Gastroesophageal sphincter (tissue), 4 donors: ENCODE measurements around the gene BLVRA. TPM values are rescaled to one million over a fixed set of nuclear protein-coding genes. Genes with fewer than 3 reads are reported as not detected.

ENCODE experiments used
- ATAC-seq: fragments of 150-250 bp; one replicate; pipeline ENCODE4 v1.9.1; 2016; ENCODE audit warnings: mild to moderate bottlenecking, moderate library complexity
- H3K27ac ChIP-seq, 4 donors: fragments of 200-600 bp; sonication (generic) in 3 of 4; 1 replicate in 3 of 4; 2 replicates in 1 of 4; pipeline ENCODE4 v1.5.1; 2016 to 2019
- H3K27me3 ChIP-seq: fragments of 200-600 bp; sonication (generic); one replicate; pipeline ENCODE4 v1.5.1; 2019
- H3K36me3 ChIP-seq, 2 donors: fragments of 200-600 bp; sonication (generic); one replicate each; pipeline ENCODE4 v1.5.1; 2019; ENCODE audit warnings: control low read depth in 1 of 2
- H3K4me1 ChIP-seq, 3 donors: fragments of 200-600 bp; sonication (generic); 1 replicate in 2 of 3; 2 replicates in 1 of 3; pipeline ENCODE4 v1.5.1; 2016 to 2019; ENCODE audit warnings: control low read depth in 2 of 3
- H3K4me3 ChIP-seq, 2 donors: fragments of 200-600 bp; sonication (generic); one replicate each; pipeline ENCODE4 v1.5.1; 2019; ENCODE audit warnings: mild to moderate bottlenecking in 1 of 2, moderate library complexity in 1 of 2
- H3K9me3 ChIP-seq, 3 donors: fragments of 200-600 bp; sonication (generic); one replicate each; pipeline ENCODE4 v1.5.1; 2017 to 2019; ENCODE audit warnings: control low read depth in 2 of 3
- EP300 ChIP-seq: sonication (generic); formaldehyde crosslinking; IDR thresholded peaks from one replicate; pipeline ENCODE4 v1.6.1; 2017; ENCODE audit warnings: antibody characterized with exemption, mild to moderate bottlenecking
- POLR2A ChIP-seq, 2 donors: fragments of 450-650 bp; IDR thresholded peaks; one replicate each; pipeline ENCODE4 v1.6.1; 2017; ENCODE audit warnings: antibody characterized with exemption in 2 of 2, mild to moderate bottlenecking in 2 of 2, moderate library complexity in 1 of 2
- POLR2AphosphoS5 ChIP-seq: sonication (generic); formaldehyde crosslinking; IDR thresholded peaks from one replicate; pipeline ENCODE4 v1.6.1; 2017; ENCODE audit warnings: antibody characterized with exemption
- WGBS, 2 donors: methylation state at CpG; one replicate each; pipeline ENCODE4 v1.1.5; 2018; ENCODE audit warnings: low coverage in 1 of 2; 5-methylcytosine and 5-hydroxymethylcytosine counted together
- total RNA-seq, 4 donors: library from RNA; depleted of rRNA; stranded (reverse); fragments of >200 nt; gene quantifications; one replicate each; pipeline ENCODE4 v1.1.0, GENCODE V29; 2016
- TF ChIP-seq, protein P1 (sequence below), 4 experiments: fragments of 200-600 bp in 2 of 4; fragments of 450-650 bp in 2 of 4; sonication (generic) in 1 of 4; IDR thresholded peaks; one replicate each; pipeline ENCODE4 v1.5.1; 2017 to 2019; ENCODE audit warnings: antibody characterized with exemption in 4 of 4, mild to moderate bottlenecking in 2 of 4, moderate library complexity in 2 of 4

Gene BLVRA
- total RNA-seq, 4 donors from 2014 or later = 65.6 to 113 (median 92.6) TPM

DNA sequence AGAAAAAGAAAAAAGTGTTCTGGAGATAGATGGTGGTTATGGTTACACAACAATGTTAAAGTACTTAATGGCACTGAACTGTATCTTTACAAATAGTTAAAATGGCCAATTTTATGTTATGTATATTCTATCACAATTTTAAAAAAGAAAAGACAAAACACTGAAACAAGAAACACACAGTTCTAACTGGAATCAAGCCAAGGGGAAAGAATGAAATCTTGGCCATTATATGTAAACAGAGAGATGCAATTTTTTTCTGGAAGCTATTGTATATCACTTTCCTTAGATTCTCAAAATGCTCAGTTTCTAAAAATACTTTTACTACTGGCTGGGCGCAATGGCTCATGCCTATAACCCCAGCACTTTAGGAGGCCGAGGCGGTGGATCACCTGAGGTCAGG, 33.2 kb upstream of the BLVRA start:
- ATAC-seq = no peak
- Histone ChIP-seq H3K4me1 (peaks cover 0 to 63% (median 5%) of the 10 kb centered on the region in 3 donors), H3K27ac (peak overlapping the region in 1 of 4 donors; percentile 33), H3K4me3 (no peak overlapping the region), H3K36me3 (no peaks in the 10 kb centered on the region), H3K9me3 (no peaks in the 10 kb centered on the region), H3K27me3 (no peaks in the 10 kb centered on the region)
- TF ChIP-seq, protein P1, sequence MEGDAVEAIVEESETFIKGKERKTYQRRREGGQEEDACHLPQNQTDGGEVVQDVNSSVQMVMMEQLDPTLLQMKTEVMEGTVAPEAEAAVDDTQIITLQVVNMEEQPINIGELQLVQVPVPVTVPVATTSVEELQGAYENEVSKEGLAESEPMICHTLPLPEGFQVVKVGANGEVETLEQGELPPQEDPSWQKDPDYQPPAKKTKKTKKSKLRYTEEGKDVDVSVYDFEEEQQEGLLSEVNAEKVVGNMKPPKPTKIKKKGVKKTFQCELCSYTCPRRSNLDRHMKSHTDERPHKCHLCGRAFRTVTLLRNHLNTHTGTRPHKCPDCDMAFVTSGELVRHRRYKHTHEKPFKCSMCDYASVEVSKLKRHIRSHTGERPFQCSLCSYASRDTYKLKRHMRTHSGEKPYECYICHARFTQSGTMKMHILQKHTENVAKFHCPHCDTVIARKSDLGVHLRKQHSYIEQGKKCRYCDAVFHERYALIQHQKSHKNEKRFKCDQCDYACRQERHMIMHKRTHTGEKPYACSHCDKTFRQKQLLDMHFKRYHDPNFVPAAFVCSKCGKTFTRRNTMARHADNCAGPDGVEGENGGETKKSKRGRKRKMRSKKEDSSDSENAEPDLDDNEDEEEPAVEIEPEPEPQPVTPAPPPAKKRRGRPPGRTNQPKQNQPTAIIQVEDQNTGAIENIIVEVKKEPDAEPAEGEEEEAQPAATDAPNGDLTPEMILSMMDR (IDR thresholded peaks at IDR 0.05) = no peak
- TF ChIP-seq EP300 = no peak
- no peak for TF ChIP-seq POLR2A (IDR thresholded peaks at IDR 0.05)
- no peak for TF ChIP-seq POLR2AphosphoS5
- WGBS, 2 donors = 36 to 46% methylated on average over 3 of the region's 3 CpGs

DNA sequence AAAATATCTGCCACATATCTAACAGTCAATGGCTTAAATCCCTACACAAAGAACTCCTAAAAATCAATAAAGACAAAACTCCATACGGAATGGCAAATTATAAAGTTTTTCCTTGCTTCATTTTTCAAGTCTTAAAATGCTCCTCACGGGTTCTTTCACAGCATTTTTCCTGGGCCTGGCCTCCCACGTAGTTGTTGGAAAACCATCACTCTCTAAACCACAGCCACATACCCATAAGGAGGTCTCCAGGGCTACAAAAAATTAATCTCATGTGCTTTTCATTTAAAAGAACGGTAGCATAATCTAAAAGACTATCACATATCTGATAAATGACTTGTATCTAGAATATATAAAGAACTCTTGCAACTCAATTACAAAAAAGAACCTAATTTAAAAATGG, 32.0 kb upstream of the BLVRA start:
- Histone ChIP-seq H3K9me3 (no peaks in the 10 kb centered on the region), H3K4me1 (peaks cover 0 to 67% (median 5%) of the 10 kb centered on the region in 3 donors), H3K36me3 (no peaks in the 10 kb centered on the region), H3K4me3 (no peak overlapping the region), H3K27me3 (no peaks in the 10 kb centered on the region), H3K27ac (no peak overlapping the region)
- ATAC-seq = no peak
- TF ChIP-seq, protein P1 (IDR thresholded peaks at IDR 0.05) = no peak
- no peak for TF ChIP-seq POLR2AphosphoS5
- no peak for TF ChIP-seq POLR2A (IDR thresholded peaks at IDR 0.05)
- no peak for TF ChIP-seq EP300
- 59 to 69% methylated on average over 4 of the region's 4 CpGs for WGBS, 2 donors

GRCh38 chr7:43727003-43727402, 31.5 kb upstream of the BLVRA start:
- H3K27ac ChIP-seq = no peak overlapping the region
- 87 to 92% methylated on average over 5 of the region's 5 CpGs for WGBS, 2 donors
- no peak overlapping the region for H3K4me3 ChIP-seq
- TF ChIP-seq POLR2A (IDR thresholded peaks at IDR 0.05) = no peak
- TF ChIP-seq EP300 = no peak
- TF ChIP-seq, protein P1 (IDR thresholded peaks at IDR 0.05) = no peak
- no peak for TF ChIP-seq POLR2AphosphoS5
- H3K9me3 ChIP-seq = no peaks in the 10 kb centered on the region
- no peaks in the 10 kb centered on the region for H3K36me3 ChIP-seq
- no peaks in the 10 kb centered on the region for H3K27me3 ChIP-seq
- ATAC-seq = no peak
- peaks cover 0 to 67% (median 5%) of the 10 kb centered on the region in 3 donors for H3K4me1 ChIP-seq

DNA sequence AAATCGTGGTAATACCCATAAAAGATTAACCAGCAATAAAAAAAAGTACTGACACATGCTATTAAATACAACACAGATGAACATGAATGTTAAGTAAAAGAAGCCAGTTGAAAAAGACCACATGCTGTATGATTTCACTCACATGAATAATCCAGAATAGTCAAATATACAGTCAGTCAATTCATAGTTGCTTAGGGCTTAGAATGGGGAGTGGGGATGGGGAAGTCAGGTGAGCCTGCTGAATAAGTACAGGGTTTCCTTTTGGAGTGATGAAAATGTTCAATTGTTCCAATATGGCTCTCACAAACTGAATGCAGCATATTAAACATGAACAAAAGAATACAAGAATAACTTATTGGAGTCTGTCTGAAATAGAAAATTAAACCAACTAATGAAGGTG, 31.0 kb upstream of the BLVRA start:
- H3K27me3 ChIP-seq = no peaks in the 10 kb centered on the region
- 38 to 47% methylated on average over 1 of the region's 1 CpG for WGBS, 2 donors
- H3K27ac ChIP-seq = no peak overlapping the region
- no peaks in the 10 kb centered on the region for H3K9me3 ChIP-seq
- H3K36me3 ChIP-seq = no peaks in the 10 kb centered on the region
- no peak for ATAC-seq
- no peak overlapping the region for H3K4me3 ChIP-seq
- peaks cover 0 to 67% (median 5%) of the 10 kb centered on the region in 3 donors for H3K4me1 ChIP-seq
- TF ChIP-seq POLR2AphosphoS5 (no peak), EP300 (no peak), POLR2A (IDR thresholded peaks at IDR 0.05) (no peak)
- TF ChIP-seq, protein P1 (IDR thresholded peaks at IDR 0.05) = no peak

GRCh38 chr7:43729214-43729923, 29.1 kb upstream of the BLVRA start, which contains the start of gene COA1:
Gene COA1 (minus strand): TSS chr7:43729523. CDS start chr7:43648614, 80,909 bp downstream.
- H3K9me3 ChIP-seq = no peaks in the 10 kb centered on the region
- whole genome bisulfite sequencing, 2 donors = 0% methylated on average over 1 to 29 of the region's 66 CpGs
- no peaks in the 10 kb centered on the region for H3K27me3 ChIP-seq
- peaks cover 0 to 54% (median 5%) of the 10 kb centered on the region in 3 donors for H3K4me1 ChIP-seq
- peak within 1 kb of the TSS; percentile 71 to 90 (median 86) for H3K27ac ChIP-seq
- no peaks in the 10 kb centered on the region for H3K36me3 ChIP-seq
- H3K4me3 ChIP-seq = peak within 1 kb of the TSS; percentile 47 to 59
- ATAC-seq = peak; percentile 97
- TF ChIP-seq, protein P1 (IDR thresholded peaks at IDR 0.05) = peak in 1 of 4 experiments; percentile 28
- TF ChIP-seq EP300 (no peak), POLR2AphosphoS5 (peak; percentile 65), POLR2A (IDR thresholded peaks at IDR 0.05) (peak; percentile 32 to 33)
